Activated naive CD4-positive, alpha-beta T cell treated with anti-CD3 and anti-CD28 coated beads, Interleukin-2, amount 10 ng/mL, durations not matched to agents 7 days and 5 days (primary cell): ENCODE measurements around the gene WDR27.

Source experiments
- CTCF ChIA-PET: fragments of 350-600 bp; sonication (Branson Sonifier 250); formaldehyde crosslinking; loops from one replicate; lab custom pipeline; 2021; ENCODE audit warnings: antibody characterized with exemption; lab: Charles Lee
- DNase-seq: peaks from one replicate; pipeline ENCODE4 v3.0.0-alpha.2; 2020
- H3K27ac Mint-ChIP-seq: one replicate; pipeline ENCODE4 v1.8.0; 2021; ENCODE audit warnings: mild to moderate bottlenecking, moderate library complexity, mixed read lengths
- H3K27me3 Mint-ChIP-seq: one replicate; pipeline ENCODE4 v1.8.0; 2021; ENCODE audit warnings: mild to moderate bottlenecking, mixed read lengths
- H3K36me3 Mint-ChIP-seq: one replicate; pipeline ENCODE4 v1.8.0; 2021; ENCODE audit warnings: mixed read lengths
- H3K4me1 Mint-ChIP-seq: one replicate; pipeline ENCODE4 v1.8.0; 2021; ENCODE audit warnings: mixed read lengths
- H3K4me3 Mint-ChIP-seq: one replicate; pipeline ENCODE4 v1.8.0; 2021; ENCODE audit warnings: mild to moderate bottlenecking, moderate library complexity, mixed read lengths
- H3K9me3 Mint-ChIP-seq: one replicate; pipeline ENCODE4 v1.8.0; 2021; ENCODE audit warnings: mixed read lengths

The WDR27 gene

GRCh38 chr6:169701954-169702839 is at the start of gene WDR27, which contains the start of gene C6orf120:
TSS of gene WDR27 (minus strand) at chr6:169702029. CDS start at chr6:169689005, 13,024 bp downstream.
TSS of gene C6orf120 (plus strand) at chr6:169702126. CDS start at chr6:169702460, 334 bp downstream.
- Mint-ChIP-seq H3K27me3 (no peaks in the 10 kb centered on the region), H3K27ac (peak within 1 kb of the TSS; percentile 91), H3K4me3 (peak within 1 kb of the TSS; percentile 82), H3K9me3 (peaks cover 2% of the 10 kb centered on the region), H3K4me1 (peaks cover 50% of the 10 kb centered on the region), H3K36me3 (peaks cover 27% of the 10 kb centered on the region)
- peak; percentile 98 for DNase-seq
- CTCF ChIA-PET: interaction anchor here (0.6 to 1.7 kb wide), 3 partner anchors 9 to 1134 kb away, joined by 3 to 5 read pairs (median 3); no protein-coding TSS in a partner anchor

- DNase-seq: no peak
- CTCF ChIA-PET: no interaction called here
These were observed 44.7 kb upstream of the WDR27 start for GRCh38 chr6:169746556-169746955.

GRCh38 chr6:169745405-169745804 is 43.6 kb upstream of the WDR27 start:
- H3K27ac Mint-ChIP-seq: no peak overlapping the region
- no peaks in the 10 kb centered on the region for H3K27me3 Mint-ChIP-seq
- H3K4me1 Mint-ChIP-seq: peaks cover 12% of the 10 kb centered on the region
- H3K9me3 Mint-ChIP-seq: peaks cover 5% of the 10 kb centered on the region
- DNase-seq: no peak
- H3K4me3 Mint-ChIP-seq: no peak overlapping the region
- CTCF ChIA-PET: no interaction called here
- H3K36me3 Mint-ChIP-seq: peaks cover 12% of the 10 kb centered on the region

More at GRCh38 chr6:169746556-169746955, 44.7 kb upstream of the WDR27 start:
- Mint-ChIP-seq H3K27me3 (peaks cover 5% of the 10 kb centered on the region), H3K4me1 (peaks cover 19% of the 10 kb centered on the region), H3K4me3 (no peak overlapping the region), H3K36me3 (peaks cover 20% of the 10 kb centered on the region), H3K27ac (no peak overlapping the region), H3K9me3 (peaks cover 5% of the 10 kb centered on the region)

GRCh38 chr6:169741344-169741743 is 39.5 kb upstream of the WDR27 start:
- no peak overlapping the region for H3K27ac Mint-ChIP-seq
- CTCF ChIA-PET: interaction anchor here (1.1 kb wide), 1 partner anchor 9 kb away, joined by 3 read pairs; no protein-coding TSS in a partner anchor
- H3K36me3 Mint-ChIP-seq: no peaks in the 10 kb centered on the region
- DNase-seq: no peak
- H3K4me3 Mint-ChIP-seq: no peak overlapping the region
- H3K27me3 Mint-ChIP-seq: peaks cover 19% of the 10 kb centered on the region
- peaks cover 5% of the 10 kb centered on the region for H3K9me3 Mint-ChIP-seq
- no peaks in the 10 kb centered on the region for H3K4me1 Mint-ChIP-seq

DNA sequence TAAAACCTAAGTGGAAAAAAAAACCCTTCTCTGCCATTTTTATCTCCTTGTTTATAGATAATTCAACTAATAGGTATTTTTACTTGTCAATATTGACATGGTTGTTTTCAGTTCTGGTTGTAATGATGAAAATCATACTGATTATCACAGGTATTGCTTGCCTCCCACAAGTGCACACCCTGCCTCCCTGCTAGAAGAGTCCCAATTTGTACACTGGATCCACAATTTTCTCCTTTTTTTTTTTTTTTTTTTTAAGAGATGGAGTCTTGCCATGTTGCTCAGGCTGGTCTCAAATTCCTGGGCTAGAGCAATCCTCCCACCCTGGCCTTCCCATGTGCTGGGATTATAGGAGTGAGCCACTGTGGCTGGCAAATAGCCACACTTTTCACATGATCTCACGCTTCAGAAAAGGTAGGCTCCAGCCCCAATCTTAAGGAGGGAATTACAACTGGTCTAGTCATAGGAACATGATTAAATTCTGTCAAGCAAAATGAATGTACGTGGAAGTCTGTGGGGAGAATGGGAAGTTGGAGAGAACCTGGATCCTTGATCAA is 37.2 kb upstream of the WDR27 start:
- CTCF ChIA-PET: no interaction called here

DNA sequence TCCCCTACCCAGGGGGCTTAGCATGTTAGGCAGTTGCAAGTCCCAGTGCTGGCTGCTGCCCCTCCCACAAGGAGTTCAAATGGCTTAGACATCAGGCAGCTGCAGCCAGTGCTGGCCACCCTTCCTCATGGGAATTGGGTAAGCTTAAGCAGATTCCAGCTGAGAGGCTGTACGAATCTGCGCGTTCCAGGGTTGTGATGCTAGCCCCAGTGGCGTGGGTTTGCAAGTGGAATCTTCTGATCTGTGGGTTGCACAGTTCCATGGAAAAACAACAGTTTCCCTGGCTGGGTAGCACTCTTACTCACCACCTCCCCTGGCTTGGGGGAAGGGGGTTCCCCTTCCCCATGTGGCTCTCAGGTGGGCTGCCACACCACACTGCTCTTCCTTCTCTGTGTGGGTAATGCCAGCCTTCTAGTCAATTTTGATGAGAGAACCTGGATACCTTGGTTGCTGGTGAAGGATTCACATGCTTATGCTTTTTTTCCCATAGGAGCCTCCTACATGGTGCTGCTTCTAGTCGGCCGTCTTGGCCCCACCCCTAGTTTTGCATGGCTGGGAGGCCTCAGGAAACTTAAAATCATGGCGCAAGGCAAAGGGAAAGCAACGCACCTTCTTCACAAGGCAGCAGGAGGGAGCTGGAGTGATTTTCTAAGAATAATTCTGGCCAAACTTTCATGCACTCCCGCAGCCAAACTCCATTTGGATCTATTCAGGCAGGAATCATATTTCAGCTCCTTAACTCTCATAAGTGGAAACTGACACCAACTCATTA is 36.6 kb upstream of the WDR27 start:
- Mint-ChIP-seq H3K36me3 (no peaks in the 10 kb centered on the region), H3K4me3 (no peak overlapping the region), H3K27me3 (peaks cover 36% of the 10 kb centered on the region), H3K9me3 (no peaks in the 10 kb centered on the region), H3K4me1 (no peaks in the 10 kb centered on the region), H3K27ac (no peak overlapping the region)
- DNase-seq: no peak
- CTCF ChIA-PET: no interaction called here

More for the DNA sequence above, 37.2 kb upstream of the WDR27 start:
- Mint-ChIP-seq H3K9me3 (no peaks in the 10 kb centered on the region), H3K4me1 (no peaks in the 10 kb centered on the region), H3K27ac (no peak overlapping the region), H3K4me3 (no peak overlapping the region), H3K36me3 (no peaks in the 10 kb centered on the region), H3K27me3 (peaks cover 32% of the 10 kb centered on the region)
- no peak for DNase-seq

DNA sequence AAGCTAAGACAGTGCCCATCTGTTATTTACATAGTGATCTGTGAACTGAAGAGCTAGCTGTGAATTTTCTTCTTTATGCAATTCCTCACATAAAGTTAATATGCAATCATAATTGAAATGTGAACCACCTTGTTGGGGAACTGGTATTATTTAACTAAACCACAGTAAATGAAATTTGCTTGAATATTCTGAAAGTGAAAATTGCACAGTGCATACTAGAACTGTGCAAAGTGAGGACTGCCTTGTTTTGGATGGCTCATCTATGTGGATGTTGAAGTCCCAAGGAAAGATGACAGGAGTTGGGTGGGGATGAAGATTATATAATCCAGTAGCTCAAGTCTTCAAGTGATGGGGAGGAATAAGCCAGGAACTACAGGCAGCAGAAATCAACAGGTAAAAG is 28.1 kb upstream of the WDR27 start:
- Mint-ChIP-seq H3K9me3 (no peaks in the 10 kb centered on the region), H3K36me3 (no peaks in the 10 kb centered on the region), H3K27ac (no peak overlapping the region), H3K4me1 (peaks cover 18% of the 10 kb centered on the region), H3K27me3 (peaks cover 32% of the 10 kb centered on the region), H3K4me3 (no peak overlapping the region)
- no peak for DNase-seq
- CTCF ChIA-PET: no interaction called here

DNA sequence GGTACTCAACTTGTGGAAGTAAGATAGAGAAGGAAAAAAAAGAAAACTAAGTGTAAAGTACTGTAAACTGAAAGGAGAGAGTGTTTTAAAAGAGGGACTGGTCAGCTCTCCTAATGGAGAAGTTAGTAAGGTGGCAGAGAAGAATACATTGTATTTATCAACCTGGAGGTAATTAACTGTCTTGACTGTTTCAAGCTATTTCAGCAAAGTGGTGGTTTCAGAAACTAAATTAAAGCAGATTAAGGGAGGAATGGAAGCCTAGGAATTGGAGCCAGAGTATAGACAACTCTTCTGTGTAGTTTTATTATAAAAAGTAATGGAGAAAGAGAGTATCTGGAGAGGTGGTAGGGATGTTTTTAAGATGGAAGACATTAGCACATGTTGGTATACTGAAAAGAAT is 25.1 kb upstream of the WDR27 start:
- CTCF ChIA-PET: no interaction called here
- H3K27me3 Mint-ChIP-seq: peaks cover 16% of the 10 kb centered on the region
- no peaks in the 10 kb centered on the region for H3K9me3 Mint-ChIP-seq
- DNase-seq: no peak
- H3K27ac Mint-ChIP-seq: no peak overlapping the region
- no peak overlapping the region for H3K4me3 Mint-ChIP-seq
- peaks cover 28% of the 10 kb centered on the region for H3K4me1 Mint-ChIP-seq
- no peaks in the 10 kb centered on the region for H3K36me3 Mint-ChIP-seq

DNA sequence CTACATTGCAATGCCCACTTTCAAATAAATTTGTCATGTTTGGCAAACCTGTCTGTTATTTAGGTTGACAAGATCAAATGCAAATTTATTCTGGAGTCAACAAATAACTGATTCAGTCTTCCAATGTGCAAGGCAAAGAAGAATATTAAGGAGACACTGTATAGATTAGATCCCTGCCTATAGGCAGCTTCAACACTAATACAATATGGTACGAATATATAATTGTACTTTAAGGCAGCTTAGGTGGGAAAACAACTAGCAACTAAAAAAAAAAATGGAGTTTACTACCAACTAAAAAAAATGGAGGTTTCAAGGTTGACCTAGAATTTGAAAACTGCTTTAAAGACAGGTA is 24.2 kb upstream of the WDR27 start:
- H3K36me3 Mint-ChIP-seq: no peaks in the 10 kb centered on the region
- peaks cover 35% of the 10 kb centered on the region for H3K4me1 Mint-ChIP-seq
- H3K9me3 Mint-ChIP-seq: no peaks in the 10 kb centered on the region
- no peak for DNase-seq
- H3K27ac Mint-ChIP-seq: peak overlapping the region; percentile 70
- peak overlapping the region; percentile 79 for H3K4me3 Mint-ChIP-seq
- CTCF ChIA-PET: no interaction called here
- peaks cover 16% of the 10 kb centered on the region for H3K27me3 Mint-ChIP-seq

- Mint-ChIP-seq H3K36me3 (peaks cover 3% of the 10 kb centered on the region), H3K27me3 (peaks cover 10% of the 10 kb centered on the region), H3K9me3 (no peaks in the 10 kb centered on the region), H3K27ac (peak overlapping the region; percentile 83), H3K4me3 (peak overlapping the region; percentile 79), H3K4me1 (peaks cover 40% of the 10 kb centered on the region)
- CTCF ChIA-PET: interaction anchor here (1.0 kb wide), 1 partner anchor 64 kb away, joined by 3 read pairs; no protein-coding TSS in a partner anchor
- DNase-seq: no peak
These were observed 23.6 kb upstream of the WDR27 start for GRCh38 chr6:169725125-169726048.

DNA sequence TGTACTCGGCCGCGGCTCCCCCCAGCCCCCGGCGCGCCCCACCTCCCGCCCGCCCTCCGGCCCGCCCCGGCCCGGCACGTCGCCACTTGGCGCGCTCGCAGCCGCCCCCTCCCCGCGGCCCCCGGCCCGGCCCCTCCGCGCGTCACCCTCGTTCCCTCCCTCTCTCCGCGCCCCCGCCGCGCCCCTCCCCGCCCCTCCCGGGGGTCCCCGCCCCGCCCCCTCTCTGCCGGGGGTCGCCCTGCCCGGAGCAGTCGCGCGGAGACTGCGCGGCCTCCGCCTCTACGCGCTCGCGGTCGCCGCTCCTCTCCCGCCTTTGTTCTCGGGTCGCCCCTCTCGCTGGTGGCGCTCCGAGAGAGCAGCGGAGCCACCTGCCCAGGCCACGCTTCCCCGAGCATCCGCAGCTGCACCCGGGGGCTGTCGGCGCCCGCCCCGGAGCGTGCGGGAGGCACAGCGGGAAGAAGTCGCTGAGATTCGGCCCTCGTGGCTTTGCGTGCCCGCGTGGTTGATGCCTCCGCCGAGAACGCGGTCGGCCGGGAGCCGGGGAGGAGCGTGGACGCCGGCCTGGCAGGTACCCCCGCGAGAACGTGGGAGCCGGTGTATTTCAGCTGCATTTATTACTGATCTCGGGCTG is 22.8 kb upstream of the WDR27 start, which contains the start of gene PHF10:
PHF10 (minus strand) TSS at position 7 of the 631 bp plus-strand sequence. CDS start 569 bp downstream, outside the sequence.
- H3K4me1 Mint-ChIP-seq: peaks cover 45% of the 10 kb centered on the region

GRCh38 chr6:169723991-169724493 is 22.2 kb upstream of the WDR27 start:
- CTCF ChIA-PET: no interaction called here
- H3K27ac Mint-ChIP-seq: peak overlapping the region; percentile 68
- DNase-seq: peak; percentile 50
- H3K36me3 Mint-ChIP-seq: peaks cover 13% of the 10 kb centered on the region
- H3K4me3 Mint-ChIP-seq: peak overlapping the region; percentile 70
- peaks cover 50% of the 10 kb centered on the region for H3K4me1 Mint-ChIP-seq
- no peaks in the 10 kb centered on the region for H3K9me3 Mint-ChIP-seq
- peaks cover 7% of the 10 kb centered on the region for H3K27me3 Mint-ChIP-seq

More for the DNA sequence above, 22.8 kb upstream of the WDR27 start, which contains the start of gene PHF10:
- peak; percentile 70 for DNase-seq
- peak within 1 kb of the TSS; percentile 80 for H3K4me3 Mint-ChIP-seq
- H3K27me3 Mint-ChIP-seq: peaks cover 7% of the 10 kb centered on the region
- H3K36me3 Mint-ChIP-seq: peaks cover 7% of the 10 kb centered on the region
- H3K9me3 Mint-ChIP-seq: no peaks in the 10 kb centered on the region
- CTCF ChIA-PET: interaction anchor here (1.0 kb wide), 1 partner anchor 65 kb away, joined by 3 read pairs; no protein-coding TSS in a partner anchor
- peak within 1 kb of the TSS; percentile 93 for H3K27ac Mint-ChIP-seq
